NCI-H345 treated with DMSO at 0.1 percent for 48 hours (cell line): Measurements from ENCODE around the gene RARG.
"Not testable (repeated sequence)": the region's sequence is repeated elsewhere in the genome, so short reads cannot be mapped to it uniquely, and the experiment has no call there.

Experiments
- DNase-seq: peaks from one replicate; lab custom pipeline; 2025; ENCODE audit not compliant: unreplicated experiment; lab: John Stamatoyannopoulos, UW

RARG gene

DNA sequence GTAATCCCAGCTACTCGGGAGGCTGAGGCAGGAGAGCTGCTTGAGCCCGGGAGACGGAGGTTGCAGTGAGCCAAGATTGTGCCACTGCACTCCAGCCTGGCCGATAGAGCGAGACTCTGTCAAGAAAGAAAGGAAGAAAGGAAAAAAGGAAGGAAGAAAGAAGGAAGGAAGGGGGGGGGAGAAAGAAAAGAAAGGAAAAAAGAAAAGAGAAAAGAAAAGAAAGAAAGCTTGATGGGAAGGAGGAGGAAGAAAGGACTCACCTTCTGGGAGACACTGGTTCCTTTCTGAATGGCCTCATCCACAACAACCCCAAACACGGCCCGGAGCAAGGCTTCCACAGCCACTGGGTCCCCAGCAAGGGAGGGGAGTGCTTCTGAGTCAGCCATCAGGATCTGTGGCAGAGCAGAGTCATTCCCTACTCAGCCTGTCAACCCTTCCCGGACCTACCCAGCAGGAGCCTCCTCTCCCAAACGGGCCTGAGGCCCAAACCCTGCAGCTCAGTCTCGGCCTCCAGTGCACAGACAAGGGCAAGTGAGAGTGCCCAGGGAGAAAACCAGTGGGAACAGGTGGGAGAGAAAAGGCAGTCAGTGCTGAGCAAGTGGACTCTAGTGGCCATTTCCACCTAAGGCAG lies 58.8 kb downstream of the RARG start:
- DNase-seq, result no peak

DNA sequence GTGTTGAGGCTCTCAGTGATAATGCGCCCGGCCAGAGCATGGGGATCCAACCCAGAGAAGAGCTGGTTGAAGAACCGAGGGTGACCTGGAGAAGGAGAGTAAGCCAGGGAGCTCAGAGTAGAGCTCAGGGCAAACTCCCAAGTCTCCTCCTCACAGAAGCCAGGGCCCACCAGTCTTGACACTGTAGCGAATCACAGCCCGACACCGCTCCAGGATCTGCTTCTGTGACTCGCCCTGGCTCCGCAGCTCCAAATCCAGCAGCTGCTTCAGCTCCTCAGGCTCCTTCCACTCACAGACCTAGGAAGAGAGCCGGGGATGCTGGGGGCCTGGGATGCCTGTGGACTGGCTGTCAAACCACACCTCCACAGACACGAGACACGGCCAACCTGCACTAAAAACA lies 59.7 kb downstream of the RARG start:
- no peak for DNase-seq

DNA sequence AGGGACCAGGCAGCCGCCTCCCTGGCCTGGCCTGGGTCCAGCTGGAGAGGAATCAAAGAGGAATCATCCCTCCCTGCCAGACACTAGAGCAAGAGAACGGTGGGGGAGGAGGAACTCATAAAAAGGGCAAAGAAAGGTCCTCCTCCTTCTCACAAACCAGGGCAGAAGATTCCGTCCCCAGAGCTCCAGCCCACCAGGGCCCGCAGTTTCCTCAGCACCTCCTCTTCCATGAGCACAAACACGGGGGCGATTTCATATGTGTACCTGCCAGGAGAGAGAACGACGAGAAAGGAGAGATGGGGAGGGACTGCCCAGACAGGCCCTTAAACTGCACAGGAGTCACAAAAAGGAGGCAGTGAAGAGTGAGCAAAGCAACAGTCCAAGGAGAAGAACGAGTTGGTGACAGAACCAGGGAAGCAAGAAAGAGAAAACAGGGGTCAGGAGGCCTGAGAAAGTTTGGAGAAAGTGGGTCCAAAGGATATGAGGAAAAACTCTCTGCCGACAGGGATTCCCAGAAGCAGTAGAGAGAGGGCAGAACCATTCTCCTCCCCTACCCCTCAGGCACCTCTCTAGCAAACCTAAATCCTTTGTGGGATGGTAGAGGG lies 60.2 kb downstream of the RARG start:
- no peak for DNase-seq

DNA sequence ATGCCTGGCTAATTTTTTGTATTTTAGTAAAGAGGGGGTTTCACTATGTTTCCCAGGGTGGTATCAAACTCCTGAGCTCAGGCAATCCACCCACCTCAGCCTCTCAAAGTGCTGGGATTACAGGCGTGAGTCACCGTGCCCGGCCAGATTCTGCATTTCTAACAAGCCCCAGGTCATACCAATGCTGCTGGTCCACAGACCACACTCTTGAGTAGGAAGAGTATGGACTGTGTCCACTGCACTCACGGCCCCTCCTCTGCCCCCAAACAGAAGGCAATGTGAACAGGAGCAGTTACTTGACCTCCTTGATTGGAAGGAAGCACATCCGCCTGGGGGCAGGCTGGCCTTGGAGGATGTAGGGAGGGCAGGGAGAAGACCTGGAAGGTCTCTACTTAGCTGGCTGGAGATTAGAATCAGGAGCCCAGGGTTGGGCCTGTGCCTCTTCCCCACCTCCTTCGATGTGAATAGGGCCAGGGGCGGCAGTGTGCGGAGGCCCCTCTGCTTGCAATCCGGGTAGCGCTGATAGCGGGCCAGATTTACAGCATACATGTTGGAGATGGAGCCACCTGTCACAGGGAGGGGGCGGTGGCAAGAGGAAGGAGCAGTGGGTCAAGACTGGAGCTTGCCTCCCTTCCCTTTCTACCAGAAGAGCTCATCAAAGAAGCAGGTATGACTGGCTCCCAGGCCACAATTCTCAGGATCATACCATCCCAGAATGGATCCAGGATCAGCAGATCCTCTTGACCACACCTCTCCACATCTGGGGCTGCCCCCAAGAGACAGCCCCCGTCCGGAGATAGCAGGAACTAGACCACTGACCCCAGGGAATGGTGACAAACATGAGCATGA lies 60.9 kb downstream of the RARG start:
- DNase-seq, result no peak

DNA sequence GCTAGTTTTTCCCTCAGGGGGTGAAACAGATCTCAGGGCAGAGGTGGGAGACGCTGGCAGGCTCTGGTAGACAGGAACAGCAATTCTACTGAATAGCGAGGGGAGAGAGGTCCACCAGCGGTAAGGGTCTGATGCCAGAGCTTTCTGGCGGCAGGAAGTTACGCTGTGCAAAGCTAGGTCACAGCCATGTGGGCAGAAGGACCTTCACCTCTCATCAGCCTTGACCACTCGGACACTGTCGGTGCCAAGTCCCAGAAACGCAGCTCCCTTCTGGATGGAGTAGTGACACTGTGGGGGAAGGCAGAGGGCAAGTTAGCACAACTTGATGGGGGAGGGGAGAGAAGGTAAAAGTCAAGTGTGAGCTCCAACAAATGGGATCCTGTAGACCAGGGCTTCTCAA lies 61.8 kb downstream of the RARG start:
- no peak for DNase-seq

DNA sequence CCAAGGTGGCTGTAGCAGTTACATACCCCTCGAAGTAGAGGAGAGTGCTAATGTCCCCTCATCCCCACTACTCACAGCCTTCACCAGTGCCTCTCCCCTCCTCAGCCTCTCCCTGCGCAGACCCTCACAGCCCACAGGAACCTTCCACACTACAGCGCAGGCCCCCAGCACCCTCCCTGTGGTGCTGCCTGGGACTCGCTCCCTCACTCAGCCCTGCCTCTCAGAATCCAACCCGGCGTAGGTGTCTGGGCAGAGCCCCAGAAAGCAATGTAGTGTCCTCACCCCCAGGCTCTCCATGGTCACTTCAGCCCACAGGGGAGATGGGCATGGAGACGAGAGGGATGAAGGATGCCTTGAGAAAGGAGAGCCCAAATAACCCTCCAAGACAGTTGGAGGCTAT lies 62.4 kb downstream of the RARG start:
- DNase-seq, result no peak

DNA sequence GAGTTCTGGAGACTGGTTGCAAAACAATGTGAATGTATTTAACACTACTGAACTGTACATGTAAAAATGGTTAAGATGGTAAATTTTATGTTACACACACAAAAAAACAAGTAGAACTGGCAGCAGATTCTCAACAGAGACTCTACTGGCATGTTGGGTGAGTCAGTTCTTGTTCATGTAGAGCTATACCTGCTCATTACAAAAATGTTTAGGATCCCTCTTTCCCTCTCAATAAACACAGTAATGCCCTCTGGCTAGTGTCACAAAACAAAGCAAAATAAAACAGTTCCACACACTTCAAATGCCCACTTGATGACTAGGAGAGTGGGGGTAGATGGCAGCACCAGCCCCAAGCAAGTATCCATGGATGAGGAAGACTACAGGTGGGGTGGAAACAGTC lies 65.2 kb downstream of the RARG start:
- no peak for DNase-seq

DNA sequence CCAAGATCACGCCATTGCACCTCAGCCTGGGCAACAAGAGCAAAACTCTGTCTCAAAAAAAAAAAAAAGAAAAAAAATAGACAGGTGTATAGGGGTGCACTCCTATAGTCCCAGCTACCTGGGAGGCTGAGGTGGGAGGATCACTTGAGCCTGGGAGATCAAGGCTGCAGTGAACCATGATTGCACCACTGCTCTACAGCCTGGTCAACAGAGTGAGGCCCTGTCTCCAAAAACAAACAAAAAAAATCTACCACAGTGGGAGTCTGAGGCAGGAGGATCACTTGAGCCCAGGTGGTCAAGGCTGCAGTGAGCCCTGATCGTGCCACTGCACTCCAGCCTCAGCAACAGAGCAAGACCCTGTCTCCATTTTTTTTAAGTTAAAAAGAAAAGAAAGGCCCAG lies 69.0 kb downstream of the RARG start:
- DNase-seq, result not testable (repeated sequence)

DNA sequence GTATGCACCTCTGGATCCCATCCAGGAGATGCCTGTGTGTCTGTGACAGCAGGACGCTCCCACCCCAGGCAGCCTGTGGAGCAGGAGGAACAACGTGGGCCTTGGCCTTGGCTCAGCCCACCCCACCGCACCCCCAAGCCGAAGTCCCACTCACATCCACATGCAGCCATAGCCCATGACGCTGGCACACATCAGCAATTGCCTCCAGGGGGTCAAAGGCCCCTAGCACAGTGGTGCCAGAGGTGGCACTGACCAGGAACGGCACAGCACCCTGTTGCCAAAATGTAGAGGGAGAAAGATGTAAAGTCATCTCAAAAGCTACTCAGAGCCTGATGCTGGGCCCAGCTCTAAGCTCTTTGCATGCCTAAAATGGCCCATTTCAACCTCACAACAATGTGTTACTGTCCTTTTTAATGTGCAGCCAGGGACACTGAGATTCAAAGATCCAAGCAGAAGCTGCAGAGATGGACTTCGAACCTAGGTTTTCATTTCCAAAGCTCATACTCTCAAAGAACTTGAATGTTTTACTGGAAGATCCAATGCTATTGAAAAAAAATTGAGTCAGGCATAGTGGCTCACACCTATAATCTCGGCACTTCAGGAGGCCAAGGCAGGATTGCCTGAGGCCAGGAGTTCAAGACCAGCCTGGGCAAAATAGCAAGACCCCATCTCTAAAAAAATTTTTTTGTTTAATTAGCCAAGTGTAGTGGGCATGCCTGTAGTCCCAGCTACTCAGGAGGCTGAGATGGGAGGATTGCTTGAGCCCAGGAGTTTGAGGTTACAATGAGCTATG lies 70.7 kb downstream of the RARG start:
- no peak for DNase-seq

DNA sequence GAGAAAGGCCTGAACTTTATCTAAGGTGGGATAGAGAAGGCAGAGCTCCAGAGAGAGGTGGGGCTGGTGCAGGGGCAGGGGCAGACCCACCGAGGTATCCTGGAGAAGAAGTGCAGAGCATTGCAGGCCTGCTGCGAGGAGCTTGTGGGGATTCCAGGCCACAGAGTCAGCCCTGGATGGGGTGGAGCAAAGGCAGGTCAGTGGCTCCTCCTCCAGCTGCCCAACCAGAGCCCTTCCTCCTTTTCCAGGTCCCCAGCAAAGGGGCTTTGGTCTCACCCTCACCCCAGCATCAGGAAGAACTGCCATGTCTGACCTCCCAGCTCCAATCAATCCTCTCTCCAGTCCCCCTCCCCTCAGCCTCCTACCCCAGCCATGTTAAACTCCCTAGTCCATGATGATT lies 71.3 kb downstream of the RARG start:
- DNase-seq, result no peak
